ENCODE data around the gene CNTNAP2.

Gene CNTNAP2

GRCh38 chr7:146656988-146657387 lies 540.4 kb downstream of the CNTNAP2 start:
- Histone ChIP-seq H3K27ac (ENCODE audit: low read depth, low read length) (no peak overlapping the region), H3K27me3 (ENCODE audit: insufficient read depth, low read length) (no peaks in the 10 kb centered on the region), H3K4me1 (ENCODE audit: control insufficient read depth, insufficient read depth, low read length, unreplicated experiment) (no peaks in the 10 kb centered on the region), H3K36me3 (ENCODE audit: insufficient read depth, low read length) (no peaks in the 10 kb centered on the region), H3K79me2 (ENCODE audit: control insufficient read depth, insufficient read depth, low read length, unreplicated experiment) (no peaks in the 10 kb centered on the region), H3K4me3 (ENCODE audit: low read depth, low read length) (no peak overlapping the region), H2AFZ (ENCODE audit: low read length, unreplicated experiment) (no peak overlapping the region)

GRCh38 chr7:146658604-146659003 lies 542.0 kb downstream of the CNTNAP2 start:
- Histone ChIP-seq H2AFZ (ENCODE audit: low read length, unreplicated experiment) (no peak overlapping the region), H3K27ac (ENCODE audit: low read depth, low read length) (no peak overlapping the region), H3K79me2 (ENCODE audit: control insufficient read depth, insufficient read depth, low read length, unreplicated experiment) (no peaks in the 10 kb centered on the region), H3K27me3 (ENCODE audit: insufficient read depth, low read length) (no peaks in the 10 kb centered on the region), H3K36me3 (ENCODE audit: insufficient read depth, low read length) (no peaks in the 10 kb centered on the region), H3K4me3 (ENCODE audit: low read depth, low read length) (no peak overlapping the region), H3K4me1 (ENCODE audit: control insufficient read depth, insufficient read depth, low read length, unreplicated experiment) (no peaks in the 10 kb centered on the region)

- no peaks in the 10 kb centered on the region for H3K4me1 ChIP-seq (ENCODE audit: control insufficient read depth, insufficient read depth, low read length, unreplicated experiment)
- H2AFZ ChIP-seq (ENCODE audit: low read length, unreplicated experiment) = no peak overlapping the region
- H3K4me3 ChIP-seq (ENCODE audit: low read depth, low read length) = no peak overlapping the region
- H3K27ac ChIP-seq (ENCODE audit: low read depth, low read length) = no peak overlapping the region
- no peaks in the 10 kb centered on the region for H3K36me3 ChIP-seq (ENCODE audit: insufficient read depth, low read length)
- H3K27me3 ChIP-seq (ENCODE audit: insufficient read depth, low read length) = no peaks in the 10 kb centered on the region
- no peaks in the 10 kb centered on the region for H3K79me2 ChIP-seq (ENCODE audit: control insufficient read depth, insufficient read depth, low read length, unreplicated experiment)
These were observed 543.1 kb downstream of the CNTNAP2 start for GRCh38 chr7:146659732-146660131.

- Histone ChIP-seq H3K36me3 (ENCODE audit: insufficient read depth, low read length) (no peaks in the 10 kb centered on the region), H3K4me3 (ENCODE audit: low read depth, low read length) (no peak overlapping the region), H3K27ac (ENCODE audit: low read depth, low read length) (no peak overlapping the region), H3K4me1 (ENCODE audit: control insufficient read depth, insufficient read depth, low read length, unreplicated experiment) (no peaks in the 10 kb centered on the region), H3K27me3 (ENCODE audit: insufficient read depth, low read length) (no peaks in the 10 kb centered on the region), H3K79me2 (ENCODE audit: control insufficient read depth, insufficient read depth, low read length, unreplicated experiment) (no peaks in the 10 kb centered on the region), H2AFZ (ENCODE audit: low read length, unreplicated experiment) (no peak overlapping the region)
These were observed 544.2 kb downstream of the CNTNAP2 start for GRCh38 chr7:146660839-146661238.

GRCh38 chr7:146661435-146661834 lies 544.8 kb downstream of the CNTNAP2 start:
- H3K4me1 ChIP-seq (ENCODE audit: control insufficient read depth, insufficient read depth, low read length, unreplicated experiment) = no peaks in the 10 kb centered on the region
- H3K79me2 ChIP-seq (ENCODE audit: control insufficient read depth, insufficient read depth, low read length, unreplicated experiment) = no peaks in the 10 kb centered on the region
- no peaks in the 10 kb centered on the region for H3K27me3 ChIP-seq (ENCODE audit: insufficient read depth, low read length)
- H3K36me3 ChIP-seq (ENCODE audit: insufficient read depth, low read length) = no peaks in the 10 kb centered on the region
- H3K4me3 ChIP-seq (ENCODE audit: low read depth, low read length) = no peak overlapping the region
- no peak overlapping the region for H3K27ac ChIP-seq (ENCODE audit: low read depth, low read length)
- no peak overlapping the region for H2AFZ ChIP-seq (ENCODE audit: low read length, unreplicated experiment)

GRCh38 chr7:146661929-146662328 lies 545.3 kb downstream of the CNTNAP2 start:
- no peak overlapping the region for H2AFZ ChIP-seq (ENCODE audit: low read length, unreplicated experiment)
- H3K27me3 ChIP-seq (ENCODE audit: insufficient read depth, low read length) = no peaks in the 10 kb centered on the region
- H3K79me2 ChIP-seq (ENCODE audit: control insufficient read depth, insufficient read depth, low read length, unreplicated experiment) = no peaks in the 10 kb centered on the region
- H3K4me3 ChIP-seq (ENCODE audit: low read depth, low read length) = no peak overlapping the region
- no peaks in the 10 kb centered on the region for H3K36me3 ChIP-seq (ENCODE audit: insufficient read depth, low read length)
- no peaks in the 10 kb centered on the region for H3K4me1 ChIP-seq (ENCODE audit: control insufficient read depth, insufficient read depth, low read length, unreplicated experiment)
- no peak overlapping the region for H3K27ac ChIP-seq (ENCODE audit: low read depth, low read length)

GRCh38 chr7:146665023-146665422 lies 548.4 kb downstream of the CNTNAP2 start:
- no peak overlapping the region for H3K27ac ChIP-seq (ENCODE audit: low read depth, low read length)
- H3K36me3 ChIP-seq (ENCODE audit: insufficient read depth, low read length) = no peaks in the 10 kb centered on the region

GRCh38 chr7:146670532-146670931 lies 553.9 kb downstream of the CNTNAP2 start:
- Histone ChIP-seq H3K27me3 (ENCODE audit: insufficient read depth, low read length) (no peaks in the 10 kb centered on the region), H3K36me3 (ENCODE audit: insufficient read depth, low read length) (no peaks in the 10 kb centered on the region), H3K4me1 (ENCODE audit: control insufficient read depth, insufficient read depth, low read length, unreplicated experiment) (no peaks in the 10 kb centered on the region), H2AFZ (ENCODE audit: low read length, unreplicated experiment) (no peak overlapping the region), H3K4me3 (ENCODE audit: low read depth, low read length) (no peak overlapping the region), H3K79me2 (ENCODE audit: control insufficient read depth, insufficient read depth, low read length, unreplicated experiment) (no peaks in the 10 kb centered on the region), H3K27ac (ENCODE audit: low read depth, low read length) (no peak overlapping the region)

More at GRCh38 chr7:146665023-146665422, 548.4 kb downstream of the CNTNAP2 start:
- no peaks in the 10 kb centered on the region for H3K27me3 ChIP-seq (ENCODE audit: insufficient read depth, low read length)
- H2AFZ ChIP-seq (ENCODE audit: low read length, unreplicated experiment) = no peak overlapping the region
- no peaks in the 10 kb centered on the region for H3K79me2 ChIP-seq (ENCODE audit: control insufficient read depth, insufficient read depth, low read length, unreplicated experiment)
- no peak overlapping the region for H3K4me3 ChIP-seq (ENCODE audit: low read depth, low read length)
- H3K4me1 ChIP-seq (ENCODE audit: control insufficient read depth, insufficient read depth, low read length, unreplicated experiment) = no peaks in the 10 kb centered on the region

- no peak overlapping the region for H2AFZ ChIP-seq (ENCODE audit: low read length, unreplicated experiment)
- H3K4me3 ChIP-seq (ENCODE audit: low read depth, low read length) = no peak overlapping the region
- H3K4me1 ChIP-seq (ENCODE audit: control insufficient read depth, insufficient read depth, low read length, unreplicated experiment) = no peaks in the 10 kb centered on the region
- no peaks in the 10 kb centered on the region for H3K36me3 ChIP-seq (ENCODE audit: insufficient read depth, low read length)
- no peaks in the 10 kb centered on the region for H3K79me2 ChIP-seq (ENCODE audit: control insufficient read depth, insufficient read depth, low read length, unreplicated experiment)
- H3K27ac ChIP-seq (ENCODE audit: low read depth, low read length) = no peak overlapping the region
- no peaks in the 10 kb centered on the region for H3K27me3 ChIP-seq (ENCODE audit: insufficient read depth, low read length)
These were observed 564.9 kb downstream of the CNTNAP2 start for GRCh38 chr7:146681487-146681886.

- no peaks in the 10 kb centered on the region for H3K27me3 ChIP-seq (ENCODE audit: insufficient read depth, low read length)
- H2AFZ ChIP-seq (ENCODE audit: low read length, unreplicated experiment) = no peak overlapping the region
- H3K36me3 ChIP-seq (ENCODE audit: insufficient read depth, low read length) = no peaks in the 10 kb centered on the region
- H3K27ac ChIP-seq (ENCODE audit: low read depth, low read length) = no peak overlapping the region
- no peak overlapping the region for H3K4me3 ChIP-seq (ENCODE audit: low read depth, low read length)
- no peaks in the 10 kb centered on the region for H3K79me2 ChIP-seq (ENCODE audit: control insufficient read depth, insufficient read depth, low read length, unreplicated experiment)
- H3K4me1 ChIP-seq (ENCODE audit: control insufficient read depth, insufficient read depth, low read length, unreplicated experiment) = no peaks in the 10 kb centered on the region
These were observed 566.8 kb downstream of the CNTNAP2 start for GRCh38 chr7:146683439-146683838.

GRCh38 chr7:146690987-146691386 lies 574.4 kb downstream of the CNTNAP2 start:
- H3K27ac ChIP-seq (ENCODE audit: low read depth, low read length) = no peak overlapping the region
- H3K4me3 ChIP-seq (ENCODE audit: low read depth, low read length) = no peak overlapping the region
- no peaks in the 10 kb centered on the region for H3K79me2 ChIP-seq (ENCODE audit: control insufficient read depth, insufficient read depth, low read length, unreplicated experiment)
- H3K36me3 ChIP-seq (ENCODE audit: insufficient read depth, low read length) = no peaks in the 10 kb centered on the region
- H2AFZ ChIP-seq (ENCODE audit: low read length, unreplicated experiment) = no peak overlapping the region
- no peaks in the 10 kb centered on the region for H3K4me1 ChIP-seq (ENCODE audit: control insufficient read depth, insufficient read depth, low read length, unreplicated experiment)
- H3K27me3 ChIP-seq (ENCODE audit: insufficient read depth, low read length) = no peaks in the 10 kb centered on the region
